GM21528 (cell line): Measurements from ENCODE around the gene TTC7B.

ENCODE experiments used
- ATAC-seq: cut with Tn5 transposase; IDR thresholded peaks from one replicate; pipeline ENCODE4 v1.9.1; 2021; ENCODE audit warnings: mild to moderate bottlenecking, moderate library complexity; ENCODE audit not compliant: unreplicated experiment, low FRiP score

Gene TTC7B

DNA sequence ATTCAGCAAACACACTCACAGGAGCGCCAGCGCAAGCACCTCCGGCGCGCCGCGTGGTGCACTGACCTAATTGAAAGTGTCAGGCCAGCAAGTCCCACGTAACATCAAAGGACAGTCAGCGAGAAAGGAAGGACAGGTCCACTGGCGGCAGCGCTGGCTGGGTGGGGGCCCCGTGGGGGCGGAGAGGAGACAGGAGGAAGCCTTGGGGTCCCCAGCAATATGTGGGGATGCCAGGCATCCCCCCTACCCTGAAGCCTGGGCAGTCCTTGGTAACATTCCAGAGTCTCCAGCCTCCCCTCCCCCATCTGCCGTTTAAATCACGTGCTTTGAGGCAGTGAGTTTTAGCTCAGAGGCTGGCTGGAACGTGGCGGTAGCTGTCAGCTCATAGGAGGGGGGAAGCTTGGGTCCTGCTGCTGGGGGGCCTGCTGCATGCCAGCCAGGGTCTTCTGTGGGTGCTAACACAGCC is 260.2 kb downstream of the TTC7B start:
- ATAC-seq = no peak

- no peak for ATAC-seq
Measured at GRCh38 chr14:90555126-90556011, 260.9 kb downstream of the TTC7B start.

DNA sequence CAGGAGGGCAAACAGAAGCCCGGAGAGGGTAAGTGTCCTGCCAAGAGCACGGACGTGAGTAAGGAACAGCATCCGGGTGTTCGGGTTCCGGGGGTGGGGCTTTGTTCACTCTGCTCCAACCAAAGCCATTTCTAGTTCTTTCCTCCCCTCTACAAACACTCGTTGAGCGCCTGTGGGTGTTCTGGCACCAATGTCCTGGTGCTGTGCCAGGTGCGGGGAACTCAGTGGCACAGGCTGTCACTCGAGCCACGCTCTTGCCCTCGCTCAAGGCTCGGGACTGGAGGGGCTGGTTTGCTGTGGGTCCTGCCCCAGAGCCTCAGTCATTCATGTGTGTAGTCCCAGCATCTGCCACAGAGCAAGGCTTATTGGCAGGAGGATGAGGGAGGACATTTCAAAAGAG is 261.9 kb downstream of the TTC7B start:
- no peak for ATAC-seq

DNA sequence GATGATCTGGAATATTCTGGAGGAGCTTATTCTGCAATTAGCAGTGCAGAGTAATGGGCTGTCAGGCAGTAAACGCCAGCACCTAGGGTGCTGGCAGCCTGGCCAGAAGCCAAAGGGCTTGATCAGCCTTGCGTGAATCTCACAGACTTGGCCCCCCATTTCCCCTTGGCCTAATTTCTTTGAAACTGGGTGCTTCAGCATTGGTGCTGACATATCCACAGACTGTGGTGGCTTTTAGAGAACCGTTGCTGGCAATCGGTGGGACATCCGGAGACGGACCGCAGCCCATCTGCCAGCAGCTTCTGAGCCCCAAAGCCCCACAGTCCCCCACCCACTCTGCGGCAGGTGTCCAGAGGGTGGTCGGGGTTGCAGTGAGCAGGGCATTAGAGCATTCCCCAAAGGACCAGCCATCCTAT is 262.3 kb downstream of the TTC7B start:
- no peak for ATAC-seq

DNA sequence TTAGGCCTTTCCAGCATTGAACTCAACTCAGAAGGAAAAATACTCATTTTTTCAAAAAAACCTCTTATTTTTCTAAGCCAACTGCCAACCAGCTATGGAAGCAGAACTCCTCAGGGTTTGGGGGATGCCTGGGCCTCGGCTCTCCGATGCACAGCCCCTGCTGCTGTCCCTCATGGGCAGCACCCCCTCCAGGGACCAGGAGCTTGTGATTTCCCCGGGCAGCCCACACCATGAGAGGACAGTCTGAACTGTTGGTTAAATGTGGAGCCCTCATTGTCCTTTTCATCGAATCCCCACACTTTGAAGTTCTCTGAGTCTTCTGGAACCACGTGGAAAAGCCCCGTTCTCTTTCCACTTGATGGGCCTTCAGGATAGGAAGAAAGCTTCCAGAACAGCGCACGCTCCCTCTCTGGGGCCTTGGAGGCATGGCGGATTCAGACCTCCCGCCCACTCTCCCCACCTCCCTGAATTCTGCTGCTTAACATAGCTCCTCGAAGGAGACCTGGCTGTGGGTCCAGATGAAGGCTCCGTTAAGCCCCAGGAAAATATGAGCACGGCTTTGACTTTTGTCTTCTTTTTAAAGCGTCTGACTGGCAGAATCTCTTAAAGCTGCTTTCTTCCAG is 262.8 kb downstream of the TTC7B start:
- ATAC-seq = no peak

GRCh38 chr14:90552465-90553297 is 263.5 kb downstream of the TTC7B start:
- no peak for ATAC-seq

DNA sequence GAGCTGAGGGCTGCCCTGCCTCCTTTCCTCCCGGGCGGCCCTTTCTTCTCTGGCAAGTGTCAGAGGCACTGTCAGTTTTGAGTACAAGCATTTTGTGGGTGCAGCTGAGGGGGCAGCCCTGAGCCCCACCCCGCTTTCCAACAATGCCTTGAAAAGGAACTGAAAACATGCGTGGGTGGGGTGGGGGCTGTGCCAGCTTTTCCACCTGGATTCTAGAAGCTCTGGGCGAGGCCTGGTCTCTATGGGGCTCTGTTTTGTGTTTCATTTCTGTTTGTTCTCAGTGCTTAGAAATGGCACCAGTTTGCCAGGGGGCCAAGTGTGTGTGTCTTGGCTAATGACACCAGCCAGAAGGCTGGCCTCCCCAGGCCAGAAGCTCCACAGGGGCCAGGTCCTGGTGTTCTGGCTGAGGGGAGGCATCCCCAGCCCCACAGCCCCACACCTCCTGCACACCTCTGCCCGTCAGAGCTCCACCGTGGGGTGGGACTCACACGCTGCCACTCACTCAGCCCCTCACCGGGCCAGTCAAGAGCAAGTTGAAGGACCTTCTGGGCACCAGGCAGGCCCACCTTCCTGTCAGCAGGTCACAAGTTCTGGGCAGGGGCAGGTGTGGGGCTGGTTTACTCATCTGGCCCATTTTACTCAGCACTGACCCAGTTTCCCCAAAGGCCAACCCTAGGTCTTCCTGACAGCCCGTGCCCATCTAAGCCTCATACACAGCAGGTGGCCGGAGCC is 264.3 kb downstream of the TTC7B start:
- no peak for ATAC-seq

- no peak for ATAC-seq
Measured at GRCh38 chr14:90551070-90551704, 265.0 kb downstream of the TTC7B start.

DNA sequence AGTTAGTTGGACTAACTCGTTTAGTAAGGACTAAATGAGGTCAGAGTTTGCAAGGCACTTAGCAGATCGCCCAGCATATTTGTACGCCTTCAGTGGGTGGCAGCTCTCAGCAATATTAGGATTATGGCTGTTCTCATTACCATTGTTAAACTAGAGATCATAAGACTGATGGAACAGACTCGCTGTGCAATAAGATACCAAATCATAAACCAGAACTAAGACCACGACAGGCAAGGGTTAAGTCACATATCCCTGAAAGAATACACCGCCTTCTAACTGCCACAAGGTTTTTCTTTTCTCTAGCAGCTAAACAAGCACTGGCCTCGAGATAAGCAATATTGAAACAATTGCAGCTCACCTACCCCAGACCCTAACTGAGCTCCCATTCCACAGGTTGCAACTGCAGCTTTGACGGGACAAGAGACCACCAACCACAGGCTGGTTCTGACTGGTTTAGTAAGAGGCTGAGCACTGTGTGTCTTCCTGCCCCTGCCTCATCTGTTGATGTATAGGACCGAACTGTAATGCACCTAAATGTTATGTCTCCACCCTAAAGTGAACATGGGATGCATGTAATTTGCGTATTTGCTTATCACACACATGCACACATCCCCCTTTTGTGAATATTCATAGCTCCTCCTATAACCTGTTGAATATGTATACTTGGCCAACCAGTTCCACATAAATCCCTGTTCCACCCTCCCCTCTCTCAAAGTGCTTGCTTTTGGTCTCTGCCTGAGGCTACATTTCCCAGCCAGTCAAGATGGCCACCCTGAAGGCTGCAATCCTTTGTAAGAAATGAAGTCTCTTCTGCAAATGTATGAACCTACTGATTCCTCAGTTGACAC is 266.2 kb downstream of the TTC7B start:
- ATAC-seq = no peak

GRCh38 chr14:90548455-90548854 is 267.8 kb downstream of the TTC7B start:
- ATAC-seq = no peak

DNA sequence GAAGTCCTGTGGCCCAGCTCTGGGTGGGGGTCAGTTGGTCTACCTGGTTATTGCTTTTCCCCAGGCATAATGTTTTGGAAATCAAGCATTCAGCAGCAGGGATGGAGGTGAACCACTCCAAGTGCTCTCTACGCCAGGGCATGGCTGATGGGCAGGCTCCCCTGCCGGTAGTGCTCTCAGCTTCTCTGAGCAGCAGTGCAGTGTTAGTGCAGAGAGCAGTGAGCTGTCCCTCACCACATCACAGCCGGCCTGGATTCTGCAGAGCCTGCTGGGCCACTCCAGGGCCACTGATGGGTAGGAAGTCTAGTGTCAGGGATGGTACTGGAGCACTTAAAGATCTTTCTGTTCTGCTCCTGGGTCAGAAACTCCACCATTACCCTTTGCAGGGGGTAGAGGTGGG is 268.3 kb downstream of the TTC7B start:
- ATAC-seq = no peak

DNA sequence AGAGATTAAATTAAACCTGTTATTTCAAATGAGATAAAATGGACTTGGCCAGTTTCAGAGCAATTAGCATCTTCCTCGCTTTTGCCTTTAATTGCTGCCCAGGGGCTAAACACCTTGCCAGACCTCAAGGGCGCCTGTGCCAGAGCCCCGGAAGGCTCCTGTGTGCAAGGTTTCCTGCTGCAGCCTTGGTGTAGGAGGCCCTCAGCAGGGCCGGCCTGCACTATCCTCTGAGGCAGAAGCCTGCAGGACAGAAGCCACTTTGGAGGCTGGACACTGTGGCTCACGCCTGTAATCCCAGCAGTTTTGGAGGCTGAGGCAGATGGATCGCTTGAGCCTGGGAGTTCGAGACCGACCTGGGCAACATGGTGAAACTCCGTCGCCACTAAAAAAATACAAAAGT is 269.0 kb downstream of the TTC7B start:
- ATAC-seq = no peak

- no peak for ATAC-seq
Measured at GRCh38 chr14:90546767-90547166, 269.5 kb downstream of the TTC7B start.

- no peak for ATAC-seq
Measured at GRCh38 chr14:90545966-90546751, 270.1 kb downstream of the TTC7B start.

- no peak for ATAC-seq
Measured at GRCh38 chr14:90545382-90545781, 270.8 kb downstream of the TTC7B start.

- no peak for ATAC-seq
Measured at GRCh38 chr14:90544971-90545370, 271.3 kb downstream of the TTC7B start.

DNA sequence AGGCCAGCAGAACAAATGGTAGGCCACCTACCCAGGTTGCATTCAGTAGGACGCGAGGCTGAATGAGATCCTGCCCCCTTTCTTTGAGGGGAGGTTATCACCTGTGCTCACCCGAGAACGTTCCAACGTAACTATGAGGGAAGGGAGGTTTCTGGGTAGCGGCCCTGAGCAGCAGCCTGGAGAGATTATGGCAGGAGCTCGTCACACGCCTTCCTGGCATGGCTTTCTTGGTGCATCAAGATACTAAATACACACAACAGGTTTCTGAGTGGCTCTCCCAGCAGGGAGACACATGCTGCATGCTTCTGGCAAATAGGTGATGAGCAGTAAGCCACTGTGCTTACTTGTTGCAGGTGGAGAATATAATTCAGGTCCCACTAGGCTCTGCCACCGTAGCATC is 271.7 kb downstream of the TTC7B start:
- no peak for ATAC-seq

GRCh38 chr14:90543876-90544275 is 272.4 kb downstream of the TTC7B start:
- ATAC-seq = no peak
